ENCODE results near the gene PTGDS. TPM values are rescaled to one million over a fixed set of nuclear protein-coding genes. Genes with fewer than 3 reads are reported as not detected.

Gene PTGDS
- total and polyA plus RNA-seq, 9 of the 15 experiments (the other 6 are each of a cell fraction or from before 2014, with no cell fraction given) = 0.46 to 7.1 (median 2.0) TPM

GRCh38 chr9:137027369-137028262 lies 50.3 kb downstream of the PTGDS start, which contains the start of gene ABCA2 (continued):
- TF ChIP-seq CREB1 (IDR thresholded peaks at IDR 0.05) (no peak), CREB1 (CRISPR knock-in tag; IDR thresholded peaks at IDR 0.05) (0 out of 2 replicates have a peak, but pooled peaks have one; percentile 47), ID3 (CRISPR knock-in tag; IDR thresholded peaks at IDR 0.05) (no peak), ID3 (tag; IDR thresholded peaks at IDR 0.05) (no peak), CBFA2T3 (IDR thresholded peaks at IDR 0.05) (no peak), MAZ (CRISPR knock-in tag; conservative IDR thresholded peaks at IDR 0.05 in 1 of 2, IDR thresholded peaks at IDR 0.05 in 1 of 2) (peak in 1 of 2 experiments; percentile 26; a peak in 1 of 4 replicates), BRCA1 (IDR thresholded peaks at IDR 0.05) (no peak), BRCA1 (CRISPR knock-in tag; IDR thresholded peaks at IDR 0.05) (no peak), EHMT2 (IDR thresholded peaks at IDR 0.05) (no peak), PHB (CRISPR knock-in tag; IDR thresholded peaks at IDR 0.05) (no peak), STAG1 (CRISPR knock-in tag; IDR thresholded peaks at IDR 0.05; ENCODE audit: borderline replicate concordance) (no peak), USF1 (CRISPR knock-in tag; IDR thresholded peaks at IDR 0.05) (no peak), KHSRP (IDR thresholded peaks at IDR 0.05) (no peak), PHF8 (IDR thresholded peaks at IDR 0.05; ENCODE audit: borderline replicate concordance, low read length) (peak; percentile 53; the same call in 1 of the 2 replicates), ZNF395 (CRISPR knock-in tag; IDR thresholded peaks at IDR 0.05) (peak; percentile 70; the same call in 1 of the 2 replicates), KDM2B (CRISPR knock-in tag; IDR thresholded peaks at IDR 0.05) (0 out of 2 replicates have a peak, but pooled peaks have one; percentile 37), SAFB2 (IDR thresholded peaks at IDR 0.05; ENCODE audit: borderline replicate concordance, low read depth, low read length, severe bottlenecking) (no peak), NFE2 (IDR thresholded peaks at IDR 0.05; ENCODE audit: low read depth) (peak; percentile 39; the same call in 1 of the 2 replicates), KLF10 (CRISPR knock-in tag; IDR thresholded peaks at IDR 0.05) (no peak), ZNF23 (CRISPR knock-in tag; IDR thresholded peaks at IDR 0.05) (no peak), CHD1 (IDR thresholded peaks at IDR 0.05; ENCODE audit: low read length) (no peak), FOXP1 (CRISPR knock-in tag; IDR thresholded peaks at IDR 0.05) (0 out of 2 replicates have a peak, but pooled peaks have one; percentile 24), ARID3B (CRISPR knock-in tag; IDR thresholded peaks at IDR 0.05; ENCODE audit: borderline replicate concordance) (no peak), GTF2A2 (tag; IDR thresholded peaks at IDR 0.05) (no peak), ZBTB17 (CRISPR knock-in tag; IDR thresholded peaks at IDR 0.05) (no peak), MYC (IDR thresholded peaks at IDR 0.05; ENCODE audit: low read depth, low read length) (no peak), MYC (CRISPR knock-in tag; IDR thresholded peaks at IDR 0.05; ENCODE audit: borderline replicate concordance, low read depth) (no peak)
